Esophagus (tissue), 2 donors: Measurements from ENCODE around the gene GNA12. TPM values are rescaled to one million over a fixed set of nuclear protein-coding genes. Genes with fewer than 3 reads are reported as not detected.

ENCODE experiments used
- H3K27ac ChIP-seq, 2 donors: one replicate each; pipeline ENCODE4 v1.5.1; 2013; ENCODE audit warnings: low read depth in 2 of 2, mild to moderate bottlenecking in 2 of 2, inconsistent platforms in 1 of 2, low read length in 1 of 2, moderate library complexity in 1 of 2
- H3K27me3 ChIP-seq, 2 donors: one replicate each; pipeline ENCODE4 v1.6.1; 2013; ENCODE audit warnings: low read length in 2 of 2, control low read depth in 1 of 2, mild to moderate bottlenecking in 1 of 2; ENCODE audit not compliant: insufficient read depth in 2 of 2, control insufficient read depth in 1 of 2
- H3K36me3 ChIP-seq, 2 donors: one replicate each; pipeline ENCODE4 v1.6.1; 2013; ENCODE audit warnings: low read length in 1 of 2; ENCODE audit not compliant: control insufficient read depth in 2 of 2, insufficient read depth in 2 of 2
- H3K4me1 ChIP-seq, 2 donors: one replicate each; pipeline ENCODE4 v1.6.1; 2013; ENCODE audit warnings: low read length in 1 of 2; ENCODE audit not compliant: control insufficient read depth in 2 of 2, insufficient read depth in 2 of 2
- H3K4me3 ChIP-seq, 2 donors: one replicate each; pipeline ENCODE4 v1.5.1; 2013; ENCODE audit warnings: low read length in 2 of 2, mild to moderate bottlenecking in 2 of 2, low read depth in 1 of 2, moderate library complexity in 1 of 2
- H3K9me3 ChIP-seq, 2 donors: one replicate each; pipeline ENCODE4 v1.6.1; 2013; ENCODE audit warnings: mild to moderate bottlenecking in 2 of 2, low read depth in 1 of 2, low read length in 1 of 2, moderate library complexity in 1 of 2; ENCODE audit not compliant: control insufficient read depth in 2 of 2, insufficient read depth in 1 of 2
- WGBS, 2 donors: extraction: QIAGEN DNeasy Blood & Tissue Kit; methylation state at CpG; one replicate each; pipeline ENCODE4 v1.1.7; 2013; 5-methylcytosine and 5-hydroxymethylcytosine counted together
- polyA plus RNA-seq, 2 donors: library from polyadenylated mRNA; stranded (reverse); fragments of 200-250 nt; gene quantifications; one replicate each; pipeline ENCODE4 v1.2.3, GENCODE V29; 2013
- donor health status: healthy with polysubstance abuse.
- donor health status: Bipolar disorder and iron deficiency.

The GNA12 gene
- polyA plus RNA-seq, 2 donors = 2.1 to 5.2 TPM

DNA sequence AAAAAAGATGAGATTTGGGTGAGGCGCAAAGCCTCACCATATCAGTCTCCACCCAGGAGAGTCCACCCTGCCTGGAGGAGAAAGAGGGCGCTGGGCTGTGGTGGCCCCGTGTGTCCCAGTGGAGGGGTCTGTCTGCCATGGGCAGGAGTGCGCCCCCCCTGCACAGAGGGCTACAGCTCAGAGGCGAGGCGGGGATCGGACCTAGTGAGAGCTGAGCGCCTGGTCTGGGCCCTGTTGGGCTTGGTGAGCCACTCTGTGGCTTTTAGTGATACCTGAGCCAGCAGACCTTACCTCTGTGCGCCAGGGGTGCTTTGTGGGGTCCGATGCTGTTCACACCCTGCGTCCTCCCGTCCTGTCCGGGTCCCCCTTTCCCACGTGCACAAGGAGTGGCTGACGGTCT lies 25.9 kb upstream of the GNA12 start:
- H3K4me1 ChIP-seq = peaks cover 0 to 2% of the 10 kb centered on the region in 2 donors
- no peak overlapping the region for H3K4me3 ChIP-seq
- no peaks in the 10 kb centered on the region for H3K36me3 ChIP-seq
- H3K27ac ChIP-seq = no peak overlapping the region
- no peaks in the 10 kb centered on the region for H3K27me3 ChIP-seq
- no peaks in the 10 kb centered on the region for H3K9me3 ChIP-seq
- 88 to 89% methylated on average over 15 of the region's 15 CpGs for WGBS, 2 donors

DNA sequence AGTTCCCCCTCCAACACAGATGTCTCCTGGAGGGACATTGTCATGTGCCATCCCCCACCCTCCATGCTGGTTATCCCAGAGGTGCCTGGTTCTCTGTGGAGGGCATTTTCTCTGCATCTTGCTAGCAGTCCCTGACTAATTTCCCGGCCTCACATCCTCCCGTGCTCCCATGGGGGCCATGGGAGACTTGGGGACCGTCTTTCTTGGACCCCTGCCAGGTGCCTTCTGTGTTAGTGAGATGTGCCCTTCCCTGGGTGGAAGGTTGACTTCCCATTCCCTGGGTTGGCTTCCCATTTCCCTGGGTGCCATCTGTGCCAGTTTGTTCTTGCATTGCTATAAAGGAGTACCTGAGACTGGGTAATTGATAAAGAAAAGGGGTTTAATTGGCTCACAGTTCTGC lies 22.5 kb upstream of the GNA12 start:
- H3K4me1 ChIP-seq = peaks cover 0 to 6% of the 10 kb centered on the region in 2 donors
- whole genome bisulfite sequencing, 2 donors = 35 to 44% methylated on average over 3 of the region's 3 CpGs
- no peaks in the 10 kb centered on the region for H3K36me3 ChIP-seq
- no peaks in the 10 kb centered on the region for H3K9me3 ChIP-seq
- no peak overlapping the region for H3K4me3 ChIP-seq
- no peaks in the 10 kb centered on the region for H3K27me3 ChIP-seq
- no peak overlapping the region for H3K27ac ChIP-seq

DNA sequence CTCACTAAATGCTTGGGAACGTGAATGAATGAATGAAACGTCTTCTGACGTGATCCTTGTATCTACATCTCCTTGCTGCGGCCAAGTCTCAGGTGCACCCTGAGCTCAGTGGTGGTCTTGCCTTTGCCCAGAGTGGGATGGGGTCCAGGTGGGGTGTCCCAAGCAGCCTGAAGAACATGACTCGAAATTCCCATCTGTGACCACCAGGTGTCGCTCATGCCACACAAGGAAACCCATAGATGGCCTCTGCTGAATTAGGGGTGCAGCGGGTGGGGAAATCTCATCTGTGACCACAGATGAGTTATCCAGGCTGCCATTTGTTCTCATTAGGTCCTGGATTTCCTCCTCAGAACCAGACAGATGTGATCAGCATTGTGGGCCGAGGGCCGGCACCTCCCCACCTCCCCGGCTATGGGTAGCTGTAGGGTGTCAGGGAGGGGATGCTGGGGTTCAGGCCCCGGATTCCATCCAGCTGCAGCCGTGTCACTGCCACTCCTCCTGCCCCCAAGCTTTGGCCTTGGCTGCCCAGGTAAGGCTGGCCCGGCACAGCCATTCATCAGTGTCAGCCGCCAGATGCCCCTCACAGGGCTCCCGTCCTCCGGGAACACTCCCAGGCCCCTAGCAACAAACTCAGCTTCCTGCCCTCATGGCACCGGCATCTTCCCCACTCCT lies 21.0 kb upstream of the GNA12 start:
- no peaks in the 10 kb centered on the region for H3K36me3 ChIP-seq
- no peaks in the 10 kb centered on the region for H3K9me3 ChIP-seq
- WGBS, 2 donors = 50 to 52% methylated on average over 17 of the region's 17 CpGs
- peaks cover 0 to 4% of the 10 kb centered on the region in 2 donors for H3K4me1 ChIP-seq
- H3K27ac ChIP-seq = no peak overlapping the region
- H3K4me3 ChIP-seq = no peak overlapping the region
- H3K27me3 ChIP-seq = no peaks in the 10 kb centered on the region

DNA sequence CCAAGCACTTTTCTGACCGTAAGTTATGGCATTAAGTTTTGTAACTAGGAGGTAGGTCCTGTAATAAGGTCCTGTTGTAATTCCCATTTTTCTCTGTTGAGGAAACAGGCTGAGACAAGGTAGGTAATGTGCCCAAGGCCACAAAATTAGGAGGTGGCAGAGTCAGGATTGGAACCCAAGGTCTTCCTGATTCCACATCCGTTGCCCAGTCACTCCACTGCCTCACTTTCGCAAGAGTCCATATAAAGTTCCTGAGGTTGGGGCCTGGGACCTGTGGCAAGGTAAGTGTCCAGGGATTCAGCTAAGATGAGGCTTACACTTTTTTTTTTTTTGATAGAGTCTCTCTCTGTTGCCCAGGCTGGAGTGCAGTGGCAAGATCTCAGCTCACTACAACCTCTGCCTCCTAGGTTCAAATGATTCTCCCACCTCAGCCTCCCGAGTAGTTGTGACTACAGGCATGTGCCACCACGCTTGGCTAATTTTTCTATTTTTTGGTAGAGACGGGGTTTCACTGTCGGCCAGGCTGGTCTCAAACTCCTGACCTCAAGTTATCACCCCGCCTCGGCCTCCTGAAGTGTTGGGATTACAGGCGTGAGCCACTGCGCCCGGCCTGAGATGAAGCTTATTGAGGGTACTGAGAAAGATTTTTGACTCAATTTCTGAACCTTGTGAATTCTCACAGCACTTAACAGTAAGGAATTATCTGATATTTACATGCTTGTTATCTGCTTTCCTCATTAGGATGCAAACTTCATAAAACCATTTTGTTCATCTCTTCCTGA lies 20.3 kb upstream of the GNA12 start:
- Histone ChIP-seq H3K36me3 (no peaks in the 10 kb centered on the region), H3K4me3 (no peak overlapping the region), H3K27me3 (no peaks in the 10 kb centered on the region), H3K4me1 (peaks cover 0 to 4% of the 10 kb centered on the region in 2 donors), H3K9me3 (no peaks in the 10 kb centered on the region), H3K27ac (peak overlapping the region; percentile 83 to 84)
- WGBS, 2 donors = 83 to 84% methylated on average over 12 of the region's 12 CpGs

DNA sequence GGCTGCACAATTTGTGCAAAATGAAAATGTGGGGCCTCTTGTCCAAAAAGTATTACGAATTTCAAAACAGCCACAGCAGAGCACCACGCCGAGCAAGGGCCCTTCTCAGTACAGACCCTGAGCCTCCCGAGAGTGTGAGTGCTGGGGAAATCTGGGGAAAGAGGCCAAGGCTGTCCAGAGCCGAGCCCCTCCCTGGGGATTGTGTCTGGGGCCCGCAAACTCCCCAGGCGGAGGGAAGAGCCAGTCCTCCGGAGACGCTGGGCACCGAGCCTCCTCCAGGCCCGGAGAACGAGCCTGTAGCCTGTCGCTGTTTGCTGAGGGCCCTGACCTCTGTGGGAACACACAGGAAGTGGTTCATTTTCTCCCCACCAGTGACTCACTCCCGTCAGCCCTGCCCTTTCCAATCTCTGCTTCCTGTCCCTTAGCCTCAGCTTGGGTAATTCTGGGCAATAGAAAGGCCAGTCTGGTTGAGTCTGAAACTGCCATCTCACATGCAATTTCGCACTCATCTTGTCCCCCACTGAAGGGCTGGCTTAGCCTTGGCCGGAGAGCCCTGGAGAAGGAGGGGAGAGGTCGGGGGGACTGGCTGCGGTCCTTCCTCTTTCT lies 19.5 kb upstream of the GNA12 start:
- peaks cover 0 to 4% of the 10 kb centered on the region in 2 donors for H3K4me1 ChIP-seq
- H3K36me3 ChIP-seq = no peaks in the 10 kb centered on the region
- H3K4me3 ChIP-seq = no peak overlapping the region
- H3K9me3 ChIP-seq = no peaks in the 10 kb centered on the region
- peak overlapping the region; percentile 83 to 84 for H3K27ac ChIP-seq
- WGBS, 2 donors = 42 to 45% methylated on average over 18 of the region's 18 CpGs
- H3K27me3 ChIP-seq = no peaks in the 10 kb centered on the region

DNA sequence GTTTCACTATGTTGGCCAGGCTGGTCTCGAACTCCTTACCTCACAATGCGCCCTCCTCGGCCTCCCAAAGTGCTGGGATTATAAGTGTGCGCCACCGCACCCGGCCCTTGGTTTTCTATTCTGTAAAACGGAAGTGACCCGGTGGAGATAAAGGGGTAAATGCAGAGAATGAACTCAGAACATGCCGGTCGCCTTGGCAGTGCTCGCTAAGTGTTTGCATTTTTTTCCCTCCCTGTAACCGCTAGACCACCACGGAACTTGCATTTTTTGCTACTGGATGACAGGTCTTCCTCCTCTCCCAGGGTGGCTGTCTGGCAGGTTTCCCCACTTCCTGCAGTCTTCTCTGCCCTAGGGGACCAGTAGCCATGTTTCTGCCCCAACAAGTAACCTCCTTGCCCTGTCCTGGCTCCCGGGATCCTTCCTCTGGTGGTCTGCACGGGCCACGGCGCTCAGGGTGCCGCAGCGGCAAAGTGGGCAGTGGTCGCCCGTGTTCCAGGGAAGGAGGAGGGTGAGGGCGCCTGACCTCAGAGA lies 18.8 kb upstream of the GNA12 start:
- H3K27ac ChIP-seq = peak overlapping the region; percentile 83 to 84
- no peak overlapping the region for H3K4me3 ChIP-seq
- 79 to 89% methylated on average over 22 of the region's 22 CpGs for WGBS, 2 donors
- H3K4me1 ChIP-seq = peaks cover 0 to 4% of the 10 kb centered on the region in 2 donors
- H3K9me3 ChIP-seq = no peaks in the 10 kb centered on the region
- H3K36me3 ChIP-seq = no peaks in the 10 kb centered on the region
- H3K27me3 ChIP-seq = no peaks in the 10 kb centered on the region

DNA sequence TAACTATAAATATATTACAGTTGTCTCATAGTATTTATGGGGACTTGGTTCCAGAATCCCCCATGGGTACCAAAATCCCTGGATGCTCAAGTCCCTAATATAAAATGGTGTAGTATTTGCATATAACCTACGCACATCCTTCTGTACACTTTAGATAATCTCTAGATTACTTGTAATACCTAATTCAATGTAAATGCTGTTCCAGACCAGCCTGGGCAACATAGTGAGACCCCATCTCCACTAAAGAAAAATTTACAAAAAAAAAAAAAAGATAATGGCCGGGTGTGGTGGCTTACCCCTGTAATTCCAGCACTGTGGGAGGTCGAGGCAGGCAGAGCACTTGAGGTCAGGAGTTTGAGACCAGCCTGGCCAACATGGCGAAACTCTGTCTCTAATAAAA lies 17.4 kb upstream of the GNA12 start:
- 90 to 96% methylated on average over 4 of the region's 4 CpGs for WGBS, 2 donors
- H3K4me3 ChIP-seq = no peak overlapping the region
- peaks cover 0 to 4% of the 10 kb centered on the region in 2 donors for H3K4me1 ChIP-seq
- H3K9me3 ChIP-seq = no peaks in the 10 kb centered on the region
- no peaks in the 10 kb centered on the region for H3K27me3 ChIP-seq
- H3K27ac ChIP-seq = no peak overlapping the region
- H3K36me3 ChIP-seq = no peaks in the 10 kb centered on the region

DNA sequence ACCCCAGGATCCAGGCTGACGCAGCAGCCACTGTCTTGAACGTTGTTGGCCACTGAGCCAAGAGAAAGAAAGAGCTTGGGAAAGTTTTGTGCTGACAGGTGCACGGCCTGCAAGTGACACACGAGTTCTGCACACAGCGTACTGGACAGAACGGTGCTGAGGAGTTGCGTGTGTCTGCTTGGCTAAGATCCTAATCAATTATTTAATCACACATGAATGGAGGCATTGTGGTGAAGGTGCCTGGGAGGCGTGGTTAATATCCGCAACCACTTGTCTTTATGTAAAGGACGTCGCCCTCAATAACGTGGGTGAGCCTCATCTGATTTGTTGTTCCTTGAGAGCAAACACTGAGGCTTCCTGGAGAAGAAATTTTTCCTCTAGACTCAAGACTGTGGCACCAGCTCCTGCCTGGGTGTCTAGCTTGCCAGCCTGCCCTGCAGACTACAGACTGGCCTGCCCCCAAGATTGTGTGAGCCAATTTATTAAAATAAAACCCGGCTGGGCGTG lies 16.6 kb upstream of the GNA12 start:
- no peaks in the 10 kb centered on the region for H3K9me3 ChIP-seq
- H3K36me3 ChIP-seq = no peaks in the 10 kb centered on the region
- H3K27me3 ChIP-seq = no peaks in the 10 kb centered on the region
- H3K27ac ChIP-seq = no peak overlapping the region
- H3K4me1 ChIP-seq = peaks cover 0 to 4% of the 10 kb centered on the region in 2 donors
- H3K4me3 ChIP-seq = no peak overlapping the region
- 41 to 51% methylated on average over 14 of the region's 14 CpGs for WGBS, 2 donors

DNA sequence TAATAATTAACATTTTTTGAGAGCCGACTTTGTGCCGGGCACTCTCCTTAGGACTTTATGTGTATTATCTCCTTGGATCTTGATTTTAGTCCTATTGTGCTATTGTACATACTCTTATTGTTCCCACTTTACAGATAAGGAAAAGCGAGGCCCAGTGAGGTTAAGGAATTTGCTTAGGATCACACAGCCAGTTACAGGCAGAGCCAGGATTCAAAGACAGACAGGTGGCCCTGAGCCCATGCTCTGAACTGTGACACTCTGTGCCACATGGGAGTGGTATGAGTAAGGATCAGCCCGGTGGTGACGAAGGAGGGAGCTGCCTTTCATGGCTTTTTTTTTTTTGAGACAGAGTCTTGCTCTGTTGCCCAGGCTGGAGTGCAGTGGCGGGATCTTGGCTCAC lies 15.8 kb upstream of the GNA12 start:
- H3K36me3 ChIP-seq = no peaks in the 10 kb centered on the region
- no peaks in the 10 kb centered on the region for H3K27me3 ChIP-seq
- H3K4me1 ChIP-seq = peaks cover 0 to 4% of the 10 kb centered on the region in 2 donors
- no peaks in the 10 kb centered on the region for H3K9me3 ChIP-seq
- 82 to 86% methylated on average over 6 of the region's 6 CpGs for WGBS, 2 donors
- H3K4me3 ChIP-seq = no peak overlapping the region
- no peak overlapping the region for H3K27ac ChIP-seq
